Measurements from ENCODE around the gene FLCN.

Gene FLCN

GRCh38 chr17:17227608-17228520 lies 9.1 kb downstream of the FLCN start:
- peaks cover 51% of the 10 kb centered on the region for H3K79me1 ChIP-seq (replicated peaks; ENCODE audit: low read length, poor library complexity, severe bottlenecking)
- H2AFZ ChIP-seq (ENCODE audit: low read depth, low read length), result no peak overlapping the region

GRCh38 chr17:17226451-17227265 lies 10.3 kb downstream of the FLCN start:
- H3K18ac ChIP-seq (ENCODE audit: low read depth in 1 of 2, low read length in 2 of 2), result no peak overlapping the region
- no peak overlapping the region for H2AFZ ChIP-seq (ENCODE audit: low read depth, low read length)
- no peak overlapping the region for H2BK15ac ChIP-seq (ENCODE audit: low read depth, poor library complexity, severe bottlenecking)
- peaks cover 58% of the 10 kb centered on the region for H3K79me1 ChIP-seq (replicated peaks; ENCODE audit: low read length, poor library complexity, severe bottlenecking)
- peaks cover 97 to 98% of the 10 kb centered on the region in 2 experiments for H3K36me3 ChIP-seq (ENCODE audit: control insufficient read depth in 1 of 2, insufficient read depth in 2 of 2, low read depth in 1 of 2, low read length in 2 of 2)
- no peak overlapping the region for H3K4me2 ChIP-seq (ENCODE audit: low read length, poor library complexity, severe bottlenecking)
- peaks cover 8% of the 10 kb centered on the region for H3K4me1 ChIP-seq (ENCODE audit: control insufficient read depth, insufficient read depth, low read depth, low read length)
- no peak overlapping the region for H3K9ac ChIP-seq (ENCODE audit: low read length)
- H3K4me3 ChIP-seq (ENCODE audit: insufficient read depth in 1 of 2, low read depth in 1 of 2, low read length in 2 of 2), result no peak overlapping the region
- H3K9me3 ChIP-seq (ENCODE audit: control insufficient read depth, low read length), result no peaks in the 10 kb centered on the region
- H4K8ac ChIP-seq (ENCODE audit: low read length), result no peak overlapping the region
- H4K91ac ChIP-seq (ENCODE audit: low read length), result no peak overlapping the region
- no peak overlapping the region for H2BK12ac ChIP-seq (ENCODE audit: low read length in 2 of 2)
- no peak overlapping the region for H3K14ac ChIP-seq (ENCODE audit: low read length in 2 of 2)
- no peaks in the 10 kb centered on the region for H3K27me3 ChIP-seq (ENCODE audit: control insufficient read depth in 1 of 2, insufficient read depth in 1 of 2, low read length in 2 of 2)
- no peak overlapping the region for H3K27ac ChIP-seq (ENCODE audit: low read length, poor library complexity, severe bottlenecking)
- no peak overlapping the region for H3K23ac ChIP-seq (ENCODE audit: low read length in 2 of 2)
- no peak overlapping the region for H2AK5ac ChIP-seq (ENCODE audit: low read length, severe bottlenecking)
- H2BK5ac ChIP-seq (ENCODE audit: low read depth, low read length, poor library complexity, severe bottlenecking), result no peak overlapping the region
- no peak for DNase-seq
- 97% methylated on average over 16 of the region's 16 CpGs for WGBS
- no peak overlapping the region for H3K4ac ChIP-seq (ENCODE audit: low read depth in 1 of 2, low read length in 2 of 2)
- no peak overlapping the region for H2BK120ac ChIP-seq (ENCODE audit: low read depth, low read length)

More at GRCh38 chr17:17227608-17228520, 9.1 kb downstream of the FLCN start:
- H2BK15ac ChIP-seq (ENCODE audit: low read depth, poor library complexity, severe bottlenecking), result no peak overlapping the region
- H3K36me3 ChIP-seq (ENCODE audit: control insufficient read depth in 1 of 2, insufficient read depth in 2 of 2, low read depth in 1 of 2, low read length in 2 of 2), result peaks cover 98 to 99% of the 10 kb centered on the region in 2 experiments
- H2AK5ac ChIP-seq (ENCODE audit: low read length, severe bottlenecking), result no peak overlapping the region
- H3K9ac ChIP-seq (ENCODE audit: low read length), result no peak overlapping the region
- no peak overlapping the region for H2BK5ac ChIP-seq (ENCODE audit: low read depth, low read length, poor library complexity, severe bottlenecking)
- H3K27ac ChIP-seq (ENCODE audit: low read length, poor library complexity, severe bottlenecking), result no peak overlapping the region
- H2BK120ac ChIP-seq (ENCODE audit: low read depth, low read length), result no peak overlapping the region
- no peak overlapping the region for H4K91ac ChIP-seq (ENCODE audit: low read length)
- H3K14ac ChIP-seq (ENCODE audit: low read length in 2 of 2), result no peak overlapping the region
- peaks cover 17% of the 10 kb centered on the region for H3K4me1 ChIP-seq (ENCODE audit: control insufficient read depth, insufficient read depth, low read depth, low read length)
- no peak overlapping the region for H3K23ac ChIP-seq (ENCODE audit: low read length in 2 of 2)
- no peak overlapping the region for H3K18ac ChIP-seq (ENCODE audit: low read depth in 1 of 2, low read length in 2 of 2)
- H3K9me3 ChIP-seq (ENCODE audit: control insufficient read depth, low read length), result no peaks in the 10 kb centered on the region
- H3K4ac ChIP-seq (ENCODE audit: low read depth in 1 of 2, low read length in 2 of 2), result no peak overlapping the region
- no peak overlapping the region for H4K8ac ChIP-seq (ENCODE audit: low read length)
- no peak overlapping the region for H3K4me2 ChIP-seq (ENCODE audit: low read length, poor library complexity, severe bottlenecking)
- no peak overlapping the region for H2BK12ac ChIP-seq (ENCODE audit: low read length in 2 of 2)
- 95% methylated on average over 25 of the region's 25 CpGs for WGBS
- DNase-seq, result no peak
- H3K4me3 ChIP-seq (ENCODE audit: insufficient read depth in 1 of 2, low read depth in 1 of 2, low read length in 2 of 2), result no peak overlapping the region
- no peaks in the 10 kb centered on the region for H3K27me3 ChIP-seq (ENCODE audit: control insufficient read depth in 1 of 2, insufficient read depth in 1 of 2, low read length in 2 of 2)

GRCh38 chr17:17225901-17226300 lies 11.1 kb downstream of the FLCN start:
- H3K9ac ChIP-seq (ENCODE audit: low read length), result no peak overlapping the region
- H3K23ac ChIP-seq (ENCODE audit: low read length in 2 of 2), result no peak overlapping the region
- no peak overlapping the region for H3K14ac ChIP-seq (ENCODE audit: low read length in 2 of 2)
- no peak overlapping the region for H3K4me2 ChIP-seq (ENCODE audit: low read length, poor library complexity, severe bottlenecking)
- H4K8ac ChIP-seq (ENCODE audit: low read length), result no peak overlapping the region
- H2AK5ac ChIP-seq (ENCODE audit: low read length, severe bottlenecking), result no peak overlapping the region
- H4K91ac ChIP-seq (ENCODE audit: low read length), result no peak overlapping the region
- peaks cover 5% of the 10 kb centered on the region for H3K4me1 ChIP-seq (ENCODE audit: control insufficient read depth, insufficient read depth, low read depth, low read length)
- H3K79me1 ChIP-seq (replicated peaks; ENCODE audit: low read length, poor library complexity, severe bottlenecking), result peaks cover 59% of the 10 kb centered on the region
- no peaks in the 10 kb centered on the region for H3K9me3 ChIP-seq (ENCODE audit: control insufficient read depth, low read length)
- H2AFZ ChIP-seq (ENCODE audit: low read depth, low read length), result no peak overlapping the region
- no peak for DNase-seq
- peaks cover 97 to 98% of the 10 kb centered on the region in 2 experiments for H3K36me3 ChIP-seq (ENCODE audit: control insufficient read depth in 1 of 2, insufficient read depth in 2 of 2, low read depth in 1 of 2, low read length in 2 of 2)
- no peaks in the 10 kb centered on the region for H3K27me3 ChIP-seq (ENCODE audit: control insufficient read depth in 1 of 2, insufficient read depth in 1 of 2, low read length in 2 of 2)
- H3K4ac ChIP-seq (ENCODE audit: low read depth in 1 of 2, low read length in 2 of 2), result no peak overlapping the region
- H2BK12ac ChIP-seq (ENCODE audit: low read length in 2 of 2), result no peak overlapping the region
- H3K27ac ChIP-seq (ENCODE audit: low read length, poor library complexity, severe bottlenecking), result no peak overlapping the region
- 95% methylated on average over 10 of the region's 10 CpGs for WGBS
- H3K18ac ChIP-seq (ENCODE audit: low read depth in 1 of 2, low read length in 2 of 2), result no peak overlapping the region
- H2BK120ac ChIP-seq (ENCODE audit: low read depth, low read length), result no peak overlapping the region
- no peak overlapping the region for H2BK5ac ChIP-seq (ENCODE audit: low read depth, low read length, poor library complexity, severe bottlenecking)
- no peak overlapping the region for H2BK15ac ChIP-seq (ENCODE audit: low read depth, poor library complexity, severe bottlenecking)
- H3K4me3 ChIP-seq (ENCODE audit: insufficient read depth in 1 of 2, low read depth in 1 of 2, low read length in 2 of 2), result no peak overlapping the region

- Histone ChIP-seq H3K4me3 (ENCODE audit: insufficient read depth in 1 of 2, low read depth in 1 of 2, low read length in 2 of 2) (no peak overlapping the region), H3K9ac (ENCODE audit: low read length) (no peak overlapping the region), H2AFZ (ENCODE audit: low read depth, low read length) (no peak overlapping the region), H3K4me1 (ENCODE audit: control insufficient read depth, insufficient read depth, low read depth, low read length) (peaks cover 7% of the 10 kb centered on the region), H2BK120ac (ENCODE audit: low read depth, low read length) (no peak overlapping the region), H3K79me1 (replicated peaks; ENCODE audit: low read length, poor library complexity, severe bottlenecking) (peaks cover 58% of the 10 kb centered on the region), H4K8ac (ENCODE audit: low read length) (no peak overlapping the region), H4K91ac (ENCODE audit: low read length) (no peak overlapping the region), H2BK12ac (ENCODE audit: low read length in 2 of 2) (no peak overlapping the region), H3K23ac (ENCODE audit: low read length in 2 of 2) (no peak overlapping the region), H3K14ac (ENCODE audit: low read length in 2 of 2) (no peak overlapping the region), H3K36me3 (ENCODE audit: control insufficient read depth in 1 of 2, insufficient read depth in 2 of 2, low read depth in 1 of 2, low read length in 2 of 2) (peaks cover 94 to 96% of the 10 kb centered on the region in 2 experiments), H2AK5ac (ENCODE audit: low read length, severe bottlenecking) (no peak overlapping the region), H3K27ac (ENCODE audit: low read length, poor library complexity, severe bottlenecking) (no peak overlapping the region), H3K18ac (ENCODE audit: low read depth in 1 of 2, low read length in 2 of 2) (no peak overlapping the region), H2BK15ac (ENCODE audit: low read depth, poor library complexity, severe bottlenecking) (no peak overlapping the region), H2BK5ac (ENCODE audit: low read depth, low read length, poor library complexity, severe bottlenecking) (no peak overlapping the region), H3K4me2 (ENCODE audit: low read length, poor library complexity, severe bottlenecking) (no peak overlapping the region), H3K27me3 (ENCODE audit: control insufficient read depth in 1 of 2, insufficient read depth in 1 of 2, low read length in 2 of 2) (no peaks in the 10 kb centered on the region), H3K9me3 (ENCODE audit: control insufficient read depth, low read length) (no peaks in the 10 kb centered on the region), H3K4ac (ENCODE audit: low read depth in 1 of 2, low read length in 2 of 2) (no peak overlapping the region)
- WGBS, result 97% methylated on average over 8 of the region's 8 CpGs
- no peak for DNase-seq
These were observed 12.8 kb downstream of the FLCN start for GRCh38 chr17:17224137-17224536.
